ENCODE results near the gene SPEG. TPM values are rescaled to one million over a fixed set of nuclear protein-coding genes. Genes with fewer than 3 reads are reported as not detected.

The SPEG gene
- total RNA-seq, 2 donors from 2014 or later = 30.7 to 53.4 TPM

DNA sequence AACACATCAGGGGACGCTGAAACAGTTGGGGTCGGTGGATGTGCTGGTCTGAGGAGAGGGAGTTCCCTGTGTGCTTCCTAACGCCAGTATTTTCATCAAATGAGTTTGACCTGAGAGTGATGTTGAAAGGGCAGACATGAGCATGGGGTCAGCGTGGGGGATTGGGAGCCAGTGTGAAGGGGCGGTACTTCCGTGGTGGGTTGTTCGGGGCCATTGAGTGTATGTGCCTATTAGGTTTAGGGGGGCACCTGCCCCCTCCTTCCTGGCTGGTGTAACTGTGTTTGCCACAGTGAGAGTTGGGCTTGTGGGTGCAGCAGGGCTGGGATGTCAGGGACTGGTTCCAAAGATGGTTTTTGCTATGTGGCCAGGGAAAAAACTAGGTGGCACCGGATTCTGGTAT, 24.4 kb downstream of the SPEG start:
- H3K27me3 ChIP-seq (replicated peaks; ENCODE audit: insufficient read depth) = no peaks in the 10 kb centered on the region
- peak overlapping the region; percentile 54 to 65 for H3K27ac ChIP-seq
- no peaks in the 10 kb centered on the region for H3K4me1 ChIP-seq (replicated peaks)
- 80% methylated on average over 8 of the region's 8 CpGs for WGBS
- H3K4me3 ChIP-seq = no peak overlapping the region
- no peaks in the 10 kb centered on the region for H3K9me3 ChIP-seq
- intact Hi-C loops (cut with DNase I) = no loop called here
- H3K36me3 ChIP-seq = no peaks in the 10 kb centered on the region
- no peak for DNase-seq (ENCODE audit: low spot score)
- TF ChIP-seq CTCF (IDR thresholded peaks at IDR 0.05) (no peak), POLR2AphosphoS5 (IDR thresholded peaks at IDR 0.05) (no peak), POLR2A (IDR thresholded peaks at IDR 0.05) (no peak)

DNA sequence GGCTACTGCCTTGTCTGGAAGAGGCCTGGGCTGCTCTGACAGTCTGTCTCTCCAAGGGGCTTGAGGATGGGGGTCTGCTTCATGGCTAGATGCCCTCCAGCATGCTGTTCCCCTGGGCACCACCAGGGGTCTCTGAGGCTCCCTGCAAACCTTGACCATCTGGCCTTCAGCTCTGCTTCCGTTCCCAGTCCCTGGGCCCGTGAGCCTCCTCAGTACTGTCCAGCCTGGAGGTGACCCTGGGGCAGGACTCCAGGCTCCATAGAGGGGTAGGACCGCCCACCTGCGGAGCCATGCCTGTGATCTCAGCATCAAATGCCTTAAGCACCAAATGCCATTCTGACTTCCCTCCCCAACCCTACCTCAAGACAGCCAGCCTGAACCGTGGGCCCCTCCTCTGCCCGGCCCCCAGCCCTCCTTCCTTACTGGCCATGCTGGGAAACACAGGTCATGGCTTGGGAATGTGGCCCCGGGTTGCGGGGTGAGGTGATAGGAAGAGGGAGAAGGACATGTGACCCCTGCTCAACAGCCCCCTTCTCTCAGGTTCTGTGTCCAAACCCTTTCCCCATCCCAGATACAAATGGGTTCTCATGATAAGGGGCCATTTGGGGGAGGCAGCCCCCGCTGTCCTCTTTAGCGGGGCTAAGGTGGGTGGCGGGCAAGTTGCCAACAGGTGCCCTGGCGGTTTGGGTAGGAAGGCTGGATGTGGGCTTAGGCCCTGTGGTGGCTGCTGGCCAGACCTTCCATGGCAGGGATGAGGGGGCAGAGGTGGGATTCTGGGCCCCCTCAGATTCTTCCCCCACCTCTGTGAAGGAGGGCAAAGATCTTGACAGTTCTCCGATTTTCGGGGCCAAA, 25.0 kb downstream of the SPEG start:
- Histone ChIP-seq H3K27me3 (replicated peaks; ENCODE audit: insufficient read depth) (no peaks in the 10 kb centered on the region), H3K4me1 (replicated peaks) (no peaks in the 10 kb centered on the region), H3K4me3 (no peak overlapping the region), H3K27ac (peak overlapping the region; percentile 54 to 65), H3K36me3 (no peaks in the 10 kb centered on the region), H3K9me3 (no peaks in the 10 kb centered on the region)
- DNase-seq (ENCODE audit: low spot score) = peak; percentile 31
- TF ChIP-seq POLR2A (IDR thresholded peaks at IDR 0.05) = no peak
- TF ChIP-seq POLR2AphosphoS5 (IDR thresholded peaks at IDR 0.05) = no peak
- TF ChIP-seq CTCF (IDR thresholded peaks at IDR 0.05) = peak; percentile 48 to 89 (median 70)
- intact Hi-C loops (cut with DNase I) = loop anchor here (5.0 kb wide), 1 partner anchor 38 kb away; the partner anchor contains the start of gene GMPPA
- WGBS = 47% methylated on average over 13 of the region's 14 CpGs

DNA sequence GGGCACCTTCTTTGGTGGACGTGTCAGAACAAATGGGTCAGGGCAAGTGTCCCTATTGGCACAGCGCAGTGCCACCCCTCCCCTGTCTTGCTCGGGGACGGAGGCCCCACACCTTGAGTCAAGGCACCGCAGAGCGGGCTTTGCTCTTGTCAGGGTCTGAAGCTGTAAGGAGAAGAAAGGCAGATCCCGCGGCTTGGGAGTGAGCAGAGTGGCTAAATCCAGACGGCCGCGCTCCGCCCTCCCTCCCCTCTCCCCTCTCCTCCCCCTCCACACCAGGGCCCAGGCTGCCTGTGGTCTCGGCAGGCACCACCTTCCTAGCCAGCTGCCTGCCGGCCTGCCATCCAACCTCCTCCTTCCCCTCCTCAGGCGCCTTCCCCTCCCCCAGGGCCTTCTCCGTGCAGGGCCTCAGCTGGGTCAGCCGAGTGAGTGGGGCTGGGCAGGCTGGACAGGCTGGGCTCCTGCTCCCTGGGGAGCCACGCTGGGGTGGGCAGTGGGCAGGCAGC, 25.8 kb downstream of the SPEG start:
- WGBS = 24% methylated on average over 18 of the region's 18 CpGs
- DNase-seq (ENCODE audit: low spot score) = no peak

GRCh38 chr2:219461047-219461514, 26.4 kb downstream of the SPEG start:
- Histone ChIP-seq H3K27me3 (replicated peaks; ENCODE audit: insufficient read depth) (no peaks in the 10 kb centered on the region), H3K27ac (peak overlapping the region; percentile 46 to 54), H3K36me3 (no peaks in the 10 kb centered on the region), H3K4me1 (replicated peaks) (no peaks in the 10 kb centered on the region), H3K4me3 (no peak overlapping the region), H3K9me3 (no peaks in the 10 kb centered on the region)
- 6% methylated on average over 11 of the region's 11 CpGs for WGBS
- no peak for DNase-seq (ENCODE audit: low spot score)
- intact Hi-C loops (cut with DNase I) = loop anchor here (5.0 kb wide), 1 partner anchor 36 kb away; the partner anchor contains the start of gene GMPPA
- TF ChIP-seq CTCF (IDR thresholded peaks at IDR 0.05) (no peak), POLR2A (IDR thresholded peaks at IDR 0.05) (no peak), POLR2AphosphoS5 (IDR thresholded peaks at IDR 0.05) (no peak)

More for the DNA sequence above, 25.8 kb downstream of the SPEG start:
- Histone ChIP-seq H3K4me3 (no peak overlapping the region), H3K27ac (peak overlapping the region; percentile 54 to 65), H3K4me1 (replicated peaks) (no peaks in the 10 kb centered on the region), H3K9me3 (no peaks in the 10 kb centered on the region), H3K27me3 (replicated peaks; ENCODE audit: insufficient read depth) (no peaks in the 10 kb centered on the region), H3K36me3 (no peaks in the 10 kb centered on the region)
- TF ChIP-seq POLR2A (IDR thresholded peaks at IDR 0.05) = peak; percentile 13
- TF ChIP-seq POLR2AphosphoS5 (IDR thresholded peaks at IDR 0.05) = no peak
- intact Hi-C loops (cut with DNase I) = loop anchor here (5.0 kb wide), 1 partner anchor 37 kb away; the partner anchor contains the start of gene GMPPA

- no peak overlapping the region for H3K4me3 ChIP-seq
- no peaks in the 10 kb centered on the region for H3K36me3 ChIP-seq
- H3K27me3 ChIP-seq (replicated peaks; ENCODE audit: insufficient read depth) = no peaks in the 10 kb centered on the region
- H3K4me1 ChIP-seq (replicated peaks) = no peaks in the 10 kb centered on the region
- 74% methylated on average over 14 of the region's 14 CpGs for WGBS
- no peak for TF ChIP-seq POLR2A (IDR thresholded peaks at IDR 0.05)
- TF ChIP-seq CTCF (IDR thresholded peaks at IDR 0.05) = no peak
- no peak for TF ChIP-seq POLR2AphosphoS5 (IDR thresholded peaks at IDR 0.05)
- no peaks in the 10 kb centered on the region for H3K9me3 ChIP-seq
- no peak for DNase-seq (ENCODE audit: low spot score)
- peak overlapping the region; percentile 46 to 54 for H3K27ac ChIP-seq
- intact Hi-C loops (cut with DNase I) = loop anchor here (5.0 kb wide), 1 partner anchor 36 kb away; the partner anchor contains the start of gene GMPPA
Measured at GRCh38 chr2:219461669-219462068, 27.0 kb downstream of the SPEG start.

Measured in prostate gland (tissue), 2 donors.